ENCODE measurements around the gene MYL12A.

The MYL12A gene

DNA sequence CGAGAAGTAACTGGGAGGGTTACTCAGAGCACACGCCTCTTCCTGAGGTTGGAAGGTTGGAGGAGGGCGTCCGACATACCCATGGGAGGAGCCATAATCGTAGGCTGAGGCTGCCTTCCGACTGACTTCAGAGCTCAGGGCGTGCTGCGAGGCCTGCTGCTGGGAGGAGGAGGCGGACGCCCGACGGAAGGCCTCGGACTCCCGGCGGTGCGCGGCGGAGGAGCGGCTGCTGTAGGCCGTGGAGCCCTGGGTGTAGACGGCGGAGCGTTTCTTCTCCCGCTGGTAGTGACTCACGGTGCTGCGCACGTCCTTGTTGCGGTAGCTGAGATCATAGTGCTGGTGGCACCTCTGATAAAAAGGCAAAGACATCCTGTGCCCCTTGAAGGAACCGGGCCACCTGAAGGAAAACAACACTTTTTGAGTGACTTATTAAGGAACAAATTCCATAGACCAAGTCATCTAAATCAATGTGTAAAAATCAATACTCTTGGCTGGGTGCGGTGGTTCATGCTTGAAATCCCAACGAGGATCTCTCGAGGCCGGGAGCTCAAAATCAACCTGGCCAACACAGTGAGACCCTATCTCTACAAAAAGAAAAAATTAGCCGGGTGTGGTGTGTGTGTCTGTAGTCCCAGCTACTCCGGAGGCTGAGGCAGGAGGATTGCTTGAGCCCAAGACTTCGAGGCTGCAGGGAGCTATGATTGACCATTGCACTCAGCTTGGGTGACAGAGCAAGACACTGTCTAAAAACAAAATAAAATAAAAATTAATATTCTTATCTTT is 32.6 kb upstream of the MYL12A start (continued):
- TF ChIP-seq ISL1 (CRISPR knock-in tag; IDR thresholded peaks at IDR 0.05), result no peak
- TF ChIP-seq, protein P1, sequence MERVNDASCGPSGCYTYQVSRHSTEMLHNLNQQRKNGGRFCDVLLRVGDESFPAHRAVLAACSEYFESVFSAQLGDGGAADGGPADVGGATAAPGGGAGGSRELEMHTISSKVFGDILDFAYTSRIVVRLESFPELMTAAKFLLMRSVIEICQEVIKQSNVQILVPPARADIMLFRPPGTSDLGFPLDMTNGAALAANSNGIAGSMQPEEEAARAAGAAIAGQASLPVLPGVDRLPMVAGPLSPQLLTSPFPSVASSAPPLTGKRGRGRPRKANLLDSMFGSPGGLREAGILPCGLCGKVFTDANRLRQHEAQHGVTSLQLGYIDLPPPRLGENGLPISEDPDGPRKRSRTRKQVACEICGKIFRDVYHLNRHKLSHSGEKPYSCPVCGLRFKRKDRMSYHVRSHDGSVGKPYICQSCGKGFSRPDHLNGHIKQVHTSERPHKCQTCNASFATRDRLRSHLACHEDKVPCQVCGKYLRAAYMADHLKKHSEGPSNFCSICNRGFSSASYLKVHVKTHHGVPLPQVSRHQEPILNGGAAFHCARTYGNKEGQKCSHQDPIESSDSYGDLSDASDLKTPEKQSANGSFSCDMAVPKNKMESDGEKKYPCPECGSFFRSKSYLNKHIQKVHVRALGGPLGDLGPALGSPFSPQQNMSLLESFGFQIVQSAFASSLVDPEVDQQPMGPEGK (CRISPR knock-in tag; IDR thresholded peaks at IDR 0.05; ENCODE audit: borderline replicate concordance), result no peak
- no peak for TF ChIP-seq RARB (CRISPR knock-in tag; IDR thresholded peaks at IDR 0.05)

DNA sequence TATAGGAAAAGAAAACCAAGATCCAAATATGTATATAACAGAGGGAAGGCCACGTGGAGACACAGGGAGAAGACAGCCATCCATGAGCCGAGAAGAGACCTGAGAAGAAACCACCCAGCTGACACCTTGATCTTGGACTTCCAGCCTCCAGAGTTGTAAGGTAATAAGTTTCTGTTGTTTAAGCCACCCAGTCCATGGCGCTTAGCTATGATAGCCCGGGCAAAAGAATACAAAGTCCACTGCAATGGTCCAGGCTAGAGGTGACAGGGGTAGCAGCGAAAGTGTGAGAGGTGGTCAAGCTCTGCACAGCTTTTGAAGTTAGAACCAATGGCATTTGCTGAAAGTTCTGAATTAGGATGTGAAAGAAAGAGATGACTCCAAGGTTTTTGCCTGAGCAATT is 30.6 kb upstream of the MYL12A start:
- TF ChIP-seq CSDC2 (CRISPR knock-in tag; IDR thresholded peaks at IDR 0.05) (no peak), ZNF565 (CRISPR knock-in tag; conservative IDR thresholded peaks at IDR 0.05; ENCODE audit: low read depth) (no peak), OSR1 (CRISPR knock-in tag; IDR thresholded peaks at IDR 0.05) (no peak), ZNF8 (CRISPR knock-in tag; IDR thresholded peaks at IDR 0.05) (no peak), PPARA (CRISPR knock-in tag; IDR thresholded peaks at IDR 0.05; ENCODE audit: borderline replicate concordance) (no peak), ISL1 (CRISPR knock-in tag; IDR thresholded peaks at IDR 0.05) (no peak), ESRRG (CRISPR knock-in tag; IDR thresholded peaks at IDR 0.05) (no peak), TOX (CRISPR knock-in tag; IDR thresholded peaks at IDR 0.05; ENCODE audit: borderline replicate concordance) (no peak), SNAI2 (CRISPR knock-in tag; IDR thresholded peaks at IDR 0.05) (no peak), TCF4 (CRISPR knock-in tag; IDR thresholded peaks at IDR 0.05; ENCODE audit: borderline replicate concordance) (no peak), ARNTL (CRISPR knock-in tag; IDR thresholded peaks at IDR 0.05; ENCODE audit: borderline replicate concordance, low read depth) (no peak), ZNF70 (CRISPR knock-in tag; IDR thresholded peaks at IDR 0.05) (no peak), RARB (CRISPR knock-in tag; IDR thresholded peaks at IDR 0.05) (no peak), ZFP3 (CRISPR knock-in tag; IDR thresholded peaks at IDR 0.05) (no peak)
- TF ChIP-seq, protein P1 (CRISPR knock-in tag; IDR thresholded peaks at IDR 0.05; ENCODE audit: borderline replicate concordance), result no peak
- TF ChIP-seq, protein P2, sequence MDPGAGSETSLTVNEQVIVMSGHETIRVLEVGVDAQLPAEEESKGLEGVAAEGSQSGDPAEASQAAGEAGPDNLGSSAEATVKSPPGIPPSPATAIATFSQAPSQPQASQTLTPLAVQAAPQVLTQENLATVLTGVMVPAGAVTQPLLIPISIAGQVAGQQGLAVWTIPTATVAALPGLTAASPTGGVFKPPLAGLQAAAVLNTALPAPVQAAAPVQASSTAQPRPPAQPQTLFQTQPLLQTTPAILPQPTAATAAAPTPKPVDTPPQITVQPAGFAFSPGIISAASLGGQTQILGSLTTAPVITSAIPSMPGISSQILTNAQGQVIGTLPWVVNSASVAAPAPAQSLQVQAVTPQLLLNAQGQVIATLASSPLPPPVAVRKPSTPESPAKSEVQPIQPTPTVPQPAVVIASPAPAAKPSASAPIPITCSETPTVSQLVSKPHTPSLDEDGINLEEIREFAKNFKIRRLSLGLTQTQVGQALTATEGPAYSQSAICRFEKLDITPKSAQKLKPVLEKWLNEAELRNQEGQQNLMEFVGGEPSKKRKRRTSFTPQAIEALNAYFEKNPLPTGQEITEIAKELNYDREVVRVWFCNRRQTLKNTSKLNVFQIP (CRISPR knock-in tag; IDR thresholded peaks at IDR 0.05; ENCODE audit: borderline replicate concordance, low read depth), result no peak
- TF ChIP-seq, protein P3, sequence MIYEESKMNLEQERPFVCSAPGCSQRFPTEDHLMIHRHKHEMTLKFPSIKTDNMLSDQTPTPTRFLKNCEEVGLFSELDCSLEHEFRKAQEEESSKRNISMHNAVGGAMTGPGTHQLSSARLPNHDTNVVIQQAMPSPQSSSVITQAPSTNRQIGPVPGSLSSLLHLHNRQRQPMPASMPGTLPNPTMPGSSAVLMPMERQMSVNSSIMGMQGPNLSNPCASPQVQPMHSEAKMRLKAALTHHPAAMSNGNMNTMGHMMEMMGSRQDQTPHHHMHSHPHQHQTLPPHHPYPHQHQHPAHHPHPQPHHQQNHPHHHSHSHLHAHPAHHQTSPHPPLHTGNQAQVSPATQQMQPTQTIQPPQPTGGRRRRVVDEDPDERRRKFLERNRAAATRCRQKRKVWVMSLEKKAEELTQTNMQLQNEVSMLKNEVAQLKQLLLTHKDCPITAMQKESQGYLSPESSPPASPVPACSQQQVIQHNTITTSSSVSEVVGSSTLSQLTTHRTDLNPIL (CRISPR knock-in tag; IDR thresholded peaks at IDR 0.05; ENCODE audit: low read depth), result no peak
- TF ChIP-seq, protein P4, sequence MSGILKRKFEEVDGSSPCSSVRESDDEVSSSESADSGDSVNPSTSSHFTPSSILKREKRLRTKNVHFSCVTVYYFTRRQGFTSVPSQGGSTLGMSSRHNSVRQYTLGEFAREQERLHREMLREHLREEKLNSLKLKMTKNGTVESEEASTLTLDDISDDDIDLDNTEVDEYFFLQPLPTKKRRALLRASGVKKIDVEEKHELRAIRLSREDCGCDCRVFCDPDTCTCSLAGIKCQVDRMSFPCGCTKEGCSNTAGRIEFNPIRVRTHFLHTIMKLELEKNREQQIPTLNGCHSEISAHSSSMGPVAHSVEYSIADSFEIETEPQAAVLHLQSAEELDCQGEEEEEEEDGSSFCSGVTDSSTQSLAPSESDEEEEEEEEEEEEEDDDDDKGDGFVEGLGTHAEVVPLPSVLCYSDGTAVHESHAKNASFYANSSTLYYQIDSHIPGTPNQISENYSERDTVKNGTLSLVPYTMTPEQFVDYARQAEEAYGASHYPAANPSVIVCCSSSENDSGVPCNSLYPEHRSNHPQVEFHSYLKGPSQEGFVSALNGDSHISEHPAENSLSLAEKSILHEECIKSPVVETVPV (CRISPR knock-in tag; IDR thresholded peaks at IDR 0.05), result no peak
- no peak for ATAC-seq

GRCh38 chr18:3217948-3218647 is 29.5 kb upstream of the MYL12A start:
- ATAC-seq, result no peak
- TF ChIP-seq, protein P3 (CRISPR knock-in tag; IDR thresholded peaks at IDR 0.05; ENCODE audit: low read depth), result no peak
- no peak for TF ChIP-seq GLIS3 (CRISPR knock-in tag; IDR thresholded peaks at IDR 0.05)
- TF ChIP-seq ZNF565 (CRISPR knock-in tag; conservative IDR thresholded peaks at IDR 0.05; ENCODE audit: low read depth), result no peak
- no peak for TF ChIP-seq RARB (CRISPR knock-in tag; IDR thresholded peaks at IDR 0.05)
- no peak for TF ChIP-seq CSDC2 (CRISPR knock-in tag; IDR thresholded peaks at IDR 0.05)
- no peak for TF ChIP-seq BACH2 (CRISPR knock-in tag; IDR thresholded peaks at IDR 0.05; ENCODE audit: borderline replicate concordance)
- TF ChIP-seq TCF4 (CRISPR knock-in tag; IDR thresholded peaks at IDR 0.05; ENCODE audit: borderline replicate concordance), result no peak
- no peak for TF ChIP-seq ESRRG (CRISPR knock-in tag; IDR thresholded peaks at IDR 0.05)
- TF ChIP-seq ZNF70 (CRISPR knock-in tag; IDR thresholded peaks at IDR 0.05), result no peak
- TF ChIP-seq, protein P5, sequence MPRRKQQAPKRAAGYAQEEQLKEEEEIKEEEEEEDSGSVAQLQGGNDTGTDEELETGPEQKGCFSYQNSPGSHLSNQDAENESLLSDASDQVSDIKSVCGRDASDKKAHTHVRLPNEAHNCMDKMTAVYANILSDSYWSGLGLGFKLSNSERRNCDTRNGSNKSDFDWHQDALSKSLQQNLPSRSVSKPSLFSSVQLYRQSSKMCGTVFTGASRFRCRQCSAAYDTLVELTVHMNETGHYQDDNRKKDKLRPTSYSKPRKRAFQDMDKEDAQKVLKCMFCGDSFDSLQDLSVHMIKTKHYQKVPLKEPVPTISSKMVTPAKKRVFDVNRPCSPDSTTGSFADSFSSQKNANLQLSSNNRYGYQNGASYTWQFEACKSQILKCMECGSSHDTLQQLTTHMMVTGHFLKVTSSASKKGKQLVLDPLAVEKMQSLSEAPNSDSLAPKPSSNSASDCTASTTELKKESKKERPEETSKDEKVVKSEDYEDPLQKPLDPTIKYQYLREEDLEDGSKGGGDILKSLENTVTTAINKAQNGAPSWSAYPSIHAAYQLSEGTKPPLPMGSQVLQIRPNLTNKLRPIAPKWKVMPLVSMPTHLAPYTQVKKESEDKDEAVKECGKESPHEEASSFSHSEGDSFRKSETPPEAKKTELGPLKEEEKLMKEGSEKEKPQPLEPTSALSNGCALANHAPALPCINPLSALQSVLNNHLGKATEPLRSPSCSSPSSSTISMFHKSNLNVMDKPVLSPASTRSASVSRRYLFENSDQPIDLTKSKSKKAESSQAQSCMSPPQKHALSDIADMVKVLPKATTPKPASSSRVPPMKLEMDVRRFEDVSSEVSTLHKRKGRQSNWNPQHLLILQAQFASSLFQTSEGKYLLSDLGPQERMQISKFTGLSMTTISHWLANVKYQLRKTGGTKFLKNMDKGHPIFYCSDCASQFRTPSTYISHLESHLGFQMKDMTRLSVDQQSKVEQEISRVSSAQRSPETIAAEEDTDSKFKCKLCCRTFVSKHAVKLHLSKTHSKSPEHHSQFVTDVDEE (CRISPR knock-in tag; IDR thresholded peaks at IDR 0.05), result no peak
- no peak for TF ChIP-seq ARNTL (CRISPR knock-in tag; IDR thresholded peaks at IDR 0.05; ENCODE audit: borderline replicate concordance, low read depth)
